Left kidney (tissue), 2 donors: ENCODE data around the gene TRIM15. TPM values are rescaled to one million over a fixed set of nuclear protein-coding genes. Genes with fewer than 3 reads are reported as not detected.
"Not testable (repeated sequence)": the region's sequence is repeated elsewhere in the genome, so short reads cannot be mapped to it uniquely, and the experiment has no call there.

ENCODE experiments used
- DNase-seq: peaks from one replicate; pipeline ENCODE4 v3.0.0-alpha.2; 2013
- polyA plus RNA-seq: library from polyadenylated mRNA; unstranded; fragments of 120-200 nt; gene quantifications from one replicate; pipeline ENCODE4 v1.2.1, GENCODE V29; 2013; ENCODE audit not compliant: insufficient read length

The TRIM15 gene
- polyA plus RNA-seq, 1 donor: 0.08 TPM

DNA sequence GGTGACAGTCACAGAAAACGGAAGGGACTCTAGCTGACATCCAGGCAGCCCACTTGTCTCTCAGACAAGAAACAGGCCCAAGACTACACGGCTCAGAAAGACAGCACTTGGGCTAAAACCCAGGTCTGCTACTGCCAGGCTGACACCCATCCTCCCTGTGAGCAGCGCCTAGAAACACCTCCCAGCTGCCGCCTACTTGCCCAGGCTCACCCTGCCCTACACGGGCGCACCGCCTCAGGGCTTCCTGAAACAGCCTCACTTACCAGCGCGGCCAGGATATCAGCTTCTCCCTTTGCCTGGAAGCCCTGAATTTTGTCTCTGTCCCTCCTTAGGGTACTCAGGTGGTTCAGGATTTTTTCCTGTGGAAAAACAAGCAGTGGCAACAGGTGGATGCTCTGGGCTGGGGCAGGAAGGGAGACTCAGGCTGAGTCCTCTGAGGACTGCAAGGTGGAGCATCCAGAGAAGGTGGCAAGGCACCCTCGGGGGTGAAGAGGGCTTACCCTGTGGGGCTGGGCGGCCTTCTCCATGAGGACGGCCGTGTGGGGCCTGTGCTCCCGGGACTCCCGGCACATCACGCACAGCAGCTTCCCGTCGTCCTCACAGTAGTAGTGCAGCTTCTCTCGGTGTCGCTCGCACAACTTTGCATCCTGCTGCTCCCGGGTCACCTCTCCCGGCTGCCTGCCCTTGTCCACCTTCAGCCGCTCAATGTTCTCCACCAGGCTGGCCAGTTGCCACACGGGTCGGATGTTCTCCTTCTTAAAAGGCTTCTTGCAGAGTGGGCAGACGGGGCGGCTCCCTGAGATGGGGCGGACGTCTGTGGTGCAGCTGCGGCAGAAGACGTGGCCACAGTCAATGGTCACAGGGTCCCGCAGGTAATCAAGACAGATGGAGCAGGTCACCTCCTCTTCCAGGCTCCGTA is 35.1 kb downstream of the TRIM15 start:
- DNase-seq: no peak

DNA sequence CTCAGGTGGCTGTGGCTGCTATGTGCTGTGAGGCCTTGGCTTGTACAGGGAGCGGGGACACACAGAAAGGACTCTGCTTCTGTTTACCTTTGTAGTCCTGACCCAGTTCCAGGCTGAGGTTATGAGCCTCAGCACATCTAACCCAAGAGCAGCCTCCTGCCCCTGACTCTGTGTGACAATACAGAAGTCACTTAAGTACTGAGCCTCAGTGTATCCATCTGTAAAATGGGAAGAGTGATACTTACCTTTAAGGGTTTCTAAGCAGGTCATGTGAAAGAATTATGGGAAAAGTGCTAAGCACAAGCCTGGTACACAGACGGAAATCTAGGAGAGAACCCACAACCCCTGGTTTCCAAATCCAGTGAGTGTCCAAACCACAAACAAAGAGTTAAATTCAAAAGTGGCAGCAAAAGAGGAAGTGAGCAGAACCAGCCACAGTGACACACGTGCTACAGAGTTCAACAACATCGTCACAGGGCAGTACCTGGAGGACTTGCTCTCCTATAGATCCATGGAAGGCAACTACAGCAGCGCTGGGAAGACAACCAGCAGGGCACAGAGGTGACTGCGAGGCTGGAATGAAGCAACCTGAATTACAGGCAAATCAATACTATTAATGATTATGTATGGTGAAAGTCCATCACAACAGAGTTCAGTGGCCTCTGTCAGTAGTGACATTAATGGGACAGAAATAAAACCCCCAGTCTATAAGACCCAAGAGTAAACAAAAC is 37.4 kb downstream of the TRIM15 start:
- no peak for DNase-seq

DNA sequence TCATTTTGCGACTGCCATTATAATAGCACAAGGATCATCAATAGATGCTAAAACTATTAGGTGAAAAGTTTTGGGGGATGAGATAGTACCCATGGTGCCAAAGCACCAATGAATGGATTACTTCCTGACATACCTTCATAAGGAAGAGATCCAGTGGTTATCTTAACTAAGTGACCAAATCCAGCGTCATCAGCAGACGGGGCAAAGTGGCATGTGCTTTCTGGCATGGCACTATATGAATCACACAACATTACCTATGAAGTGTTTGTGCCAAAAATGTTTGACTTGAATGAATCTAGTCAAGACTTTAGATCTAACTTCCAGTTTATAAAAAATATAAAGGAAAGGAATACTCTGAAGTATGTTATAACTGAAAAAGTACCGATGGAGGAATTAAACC is 39.0 kb downstream of the TRIM15 start:
- no peak for DNase-seq

DNA sequence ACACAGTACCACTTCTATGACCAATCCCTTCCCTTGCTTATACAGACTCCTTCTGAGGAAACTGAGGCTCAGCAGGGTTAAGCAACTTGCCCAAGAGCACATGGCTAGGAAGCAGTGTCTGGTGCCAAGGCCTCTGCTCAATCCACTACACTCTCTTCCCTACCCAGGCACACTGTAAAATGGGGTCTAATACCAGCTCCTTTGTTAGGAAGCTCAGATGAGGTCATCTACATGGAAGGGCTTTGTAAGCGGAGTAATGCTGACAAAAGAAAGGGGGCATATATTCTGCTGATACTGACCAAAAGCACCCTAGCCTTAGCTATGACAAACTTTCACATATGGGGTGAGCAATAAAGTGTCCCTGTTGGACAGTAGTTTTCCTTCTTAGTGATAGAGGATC is 40.8 kb downstream of the TRIM15 start:
- no peak for DNase-seq

DNA sequence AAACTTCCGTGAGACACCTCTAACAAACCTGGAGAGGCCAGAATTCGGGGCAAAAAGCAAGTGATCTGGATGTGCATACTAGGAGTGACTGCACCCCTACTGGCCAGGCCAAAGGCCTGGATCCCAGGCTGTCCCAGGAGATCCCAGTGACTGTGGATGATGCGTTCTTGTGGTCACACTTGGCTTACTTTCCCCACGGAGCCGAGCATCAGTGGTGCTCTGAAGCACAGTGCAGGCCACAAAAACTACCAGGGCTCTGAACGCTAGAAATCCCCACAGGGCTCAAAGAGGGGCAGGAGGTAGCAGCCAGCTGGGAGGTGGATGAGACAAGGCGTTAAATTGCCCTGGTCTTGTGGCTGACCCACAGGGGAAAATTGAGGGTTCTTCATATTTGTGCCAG is 42.8 kb downstream of the TRIM15 start:
- no peak for DNase-seq

DNA sequence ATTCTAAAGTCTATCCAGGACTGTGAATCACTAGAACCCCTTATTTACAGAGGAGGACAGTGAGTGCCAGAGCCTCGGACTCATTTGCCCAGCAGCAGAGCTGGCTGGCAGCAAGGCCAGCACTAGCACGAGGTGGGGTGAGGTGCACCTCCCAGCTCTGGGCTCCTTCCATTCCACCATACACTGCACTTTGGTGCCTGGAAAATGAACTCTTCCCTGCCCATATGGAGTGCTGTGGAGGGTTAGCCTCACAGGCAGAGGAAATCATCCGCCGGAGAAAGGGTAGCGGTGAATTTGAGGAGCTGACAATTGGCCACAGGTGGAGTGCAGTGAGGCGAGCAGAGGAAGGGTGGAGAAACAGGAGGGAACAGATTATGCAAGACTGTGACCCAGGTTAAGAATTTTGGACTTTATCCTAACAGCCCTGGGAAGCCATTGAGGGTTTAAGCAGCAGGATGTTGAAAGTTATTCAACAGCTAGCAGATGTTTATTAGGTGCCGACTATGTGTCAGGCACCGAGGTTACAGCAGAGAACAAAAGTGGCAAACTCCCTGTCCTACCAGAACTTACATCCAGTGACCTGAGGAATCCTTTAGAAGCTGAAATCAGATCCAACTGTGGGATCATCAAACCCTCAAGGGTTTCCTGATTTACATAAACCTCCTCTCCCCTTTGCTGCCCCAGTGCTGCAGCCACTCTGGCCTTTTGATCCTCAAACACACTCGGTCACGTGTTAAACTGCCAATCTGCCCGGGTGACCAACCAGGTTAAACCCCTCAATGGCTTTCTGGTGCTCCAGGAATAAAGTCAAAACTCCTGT is 43.7 kb downstream of the TRIM15 start:
- peak; percentile 27 for DNase-seq

DNA sequence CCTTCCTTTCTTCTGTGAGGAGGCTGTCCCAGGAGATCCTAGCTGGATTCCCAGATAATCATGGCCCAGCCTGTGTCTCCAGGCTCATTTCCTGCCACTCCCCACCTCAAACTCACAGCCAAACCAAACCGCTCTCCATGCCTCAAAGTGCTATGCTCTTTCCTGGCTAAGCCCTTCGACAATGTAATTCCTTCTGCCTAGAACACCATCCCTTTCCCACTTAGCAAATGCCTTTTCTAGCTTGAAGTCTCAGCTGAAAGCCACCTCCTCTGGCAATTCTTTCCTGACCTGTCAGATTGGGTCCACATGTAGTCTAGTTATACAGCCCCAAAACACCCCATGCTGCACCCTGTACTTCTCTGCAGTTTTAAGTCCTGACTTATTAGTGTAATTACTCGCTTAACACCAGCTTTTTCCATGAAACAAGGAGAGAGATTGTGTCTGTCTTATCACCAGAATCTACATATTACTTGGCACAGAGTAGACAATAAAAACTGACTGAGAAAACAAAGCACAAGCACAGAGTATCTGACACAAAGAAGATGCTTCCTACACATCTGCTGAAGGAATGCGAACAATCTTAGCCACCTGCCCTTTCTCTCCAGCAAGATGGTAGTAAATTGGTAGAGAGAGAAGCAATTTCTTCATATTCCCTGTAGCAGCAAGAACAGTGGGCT is 44.4 kb downstream of the TRIM15 start:
- DNase-seq: no peak

DNA sequence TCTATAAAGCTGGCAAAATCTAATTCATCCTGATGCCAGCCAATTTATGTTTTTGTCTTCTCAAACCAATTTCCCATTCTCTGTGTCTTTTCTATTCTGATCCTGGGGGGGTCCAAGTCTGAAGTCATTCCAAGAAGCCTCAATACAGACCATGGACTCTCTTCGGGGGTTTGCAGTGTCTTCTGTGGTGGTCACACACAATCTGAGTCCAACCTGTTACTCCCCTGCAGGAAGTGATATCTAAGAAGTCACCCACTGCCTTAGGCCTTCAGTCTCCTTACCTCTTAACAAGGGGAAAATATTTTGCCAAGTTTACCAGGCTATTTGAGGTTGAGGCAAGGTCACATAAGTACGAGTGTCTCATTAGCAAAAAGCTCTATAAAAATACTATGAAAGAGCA is 48.0 kb downstream of the TRIM15 start:
- no peak for DNase-seq

DNA sequence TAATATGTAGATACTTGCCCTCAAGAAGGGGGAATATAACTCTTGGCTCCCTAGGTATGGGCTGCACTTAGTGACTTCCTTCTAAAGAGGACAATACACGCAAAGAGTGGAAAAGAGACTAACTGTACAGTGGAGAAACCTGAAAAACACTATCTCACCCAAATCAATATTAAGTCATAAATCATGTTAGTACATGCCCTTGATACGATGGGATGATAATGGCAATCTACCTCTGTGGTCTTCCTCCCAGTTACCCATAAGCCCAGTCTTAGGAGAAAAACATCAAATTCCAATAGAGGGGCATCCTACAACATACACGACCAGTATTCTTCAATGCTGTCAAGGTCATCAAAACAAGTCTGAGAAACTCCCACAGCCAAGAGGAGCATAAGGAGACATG is 48.6 kb downstream of the TRIM15 start:
- DNase-seq: no peak

DNA sequence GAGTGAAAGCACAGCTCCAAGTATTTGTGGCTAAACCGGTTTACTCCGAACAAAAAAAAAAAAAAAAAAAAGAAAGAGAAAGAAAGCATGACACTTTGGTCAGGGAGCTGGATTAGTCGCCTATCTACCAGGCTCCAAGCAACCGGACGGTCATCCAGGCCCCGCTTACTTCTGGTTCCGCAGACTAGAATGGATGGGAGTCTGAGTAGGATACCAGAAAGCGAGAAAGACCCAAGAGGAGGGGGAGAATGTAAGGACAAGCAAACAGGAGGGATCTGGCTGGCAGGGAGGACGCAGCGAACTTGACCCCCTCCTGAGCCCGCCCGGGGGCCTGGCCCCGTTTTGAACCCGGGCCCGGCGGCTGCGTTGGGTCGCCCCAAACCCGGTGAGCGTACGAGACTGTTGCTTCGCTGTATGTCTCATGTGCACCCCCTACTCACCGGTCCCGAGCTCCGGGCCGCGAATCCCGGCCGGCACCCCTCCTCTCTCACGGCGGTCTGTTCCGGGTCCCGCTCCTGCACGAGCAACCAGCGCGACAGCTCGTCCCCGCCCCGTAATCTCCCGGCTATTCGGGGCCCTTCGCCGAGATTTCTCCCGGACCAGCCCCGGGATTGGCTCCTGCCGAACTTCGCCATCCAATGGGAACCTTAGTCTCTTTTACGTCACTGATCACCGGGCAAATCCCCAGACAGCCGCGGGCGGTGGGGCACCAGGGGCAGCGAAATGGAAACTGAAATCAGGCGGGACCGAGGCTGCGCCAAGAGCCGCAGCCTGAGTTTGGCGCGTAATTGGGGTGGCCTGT is 49.7 kb downstream of the TRIM15 start, which contains the start of gene TRIM26:
Gene TRIM26 (minus strand): TSS at position 542 of the 802 bp plus-strand sequence. CDS start 14,303 bp downstream, outside the sequence.
- peak; percentile 96 for DNase-seq

DNA sequence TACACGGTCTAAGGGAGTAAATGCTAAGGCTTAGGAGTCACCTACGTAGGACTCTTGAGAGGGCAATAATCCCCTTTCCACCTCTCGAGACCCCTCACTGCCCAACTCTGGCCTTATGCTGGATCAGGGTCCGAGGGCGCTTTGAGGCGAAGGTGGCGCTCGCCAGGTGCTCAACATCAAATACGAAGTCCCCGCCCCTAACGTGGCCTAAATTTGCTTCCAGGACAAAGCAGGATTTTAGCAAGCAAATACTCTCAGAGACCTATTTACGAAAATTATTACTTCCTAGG is 50.3 kb downstream of the TRIM15 start:
- no peak for DNase-seq

DNA sequence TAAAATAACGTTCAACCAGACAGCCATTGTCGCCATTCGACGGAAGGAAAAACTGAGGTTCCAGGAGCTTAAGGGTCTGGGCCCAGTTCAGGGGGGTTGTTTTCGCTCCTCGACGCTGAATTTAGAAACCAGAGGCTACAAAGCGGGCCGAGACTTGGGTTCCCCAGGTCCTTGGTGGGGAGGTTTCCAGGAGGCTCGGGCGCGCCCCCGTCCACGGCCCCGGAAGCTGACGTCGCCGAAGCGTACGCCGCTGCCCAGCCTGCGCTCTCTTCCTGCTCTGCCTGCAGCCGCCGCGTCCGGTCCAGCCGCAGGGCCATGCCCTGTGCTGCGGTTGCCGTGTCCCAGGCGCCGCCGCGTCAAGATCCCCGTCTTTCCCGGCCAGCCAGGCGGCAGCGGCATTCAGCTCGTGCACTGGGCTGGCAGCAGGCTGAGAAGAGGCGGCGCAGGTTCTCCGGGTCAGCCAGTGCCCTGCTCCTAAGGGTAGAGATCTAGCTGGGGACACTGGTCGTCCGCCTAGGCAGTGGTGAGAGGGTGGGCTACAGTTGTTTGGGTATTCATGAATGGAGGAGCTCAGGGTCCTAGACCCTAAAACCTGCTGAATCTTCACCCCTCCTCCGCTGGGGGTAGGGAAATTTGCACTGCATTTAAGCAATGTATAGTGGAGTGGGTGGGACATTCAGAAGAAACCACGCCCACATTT is 50.8 kb downstream of the TRIM15 start:
- peak; percentile 63 for DNase-seq

DNA sequence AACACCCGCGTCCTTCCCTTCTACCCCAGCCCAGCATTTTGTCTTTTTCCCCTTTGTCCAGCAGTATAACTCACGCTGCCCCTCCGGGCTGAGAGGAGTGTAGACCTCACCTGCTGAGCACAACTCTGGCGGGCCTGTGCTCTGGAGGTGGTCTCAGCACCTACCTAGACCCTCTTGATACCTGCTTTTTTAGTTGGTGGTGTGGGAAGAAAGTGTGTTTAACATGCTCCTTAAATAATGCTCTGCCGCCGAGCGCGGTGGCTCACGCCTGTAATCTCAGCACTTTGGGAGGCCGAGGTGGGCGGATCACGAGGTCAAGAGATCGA is 51.3 kb downstream of the TRIM15 start:
- no peak for DNase-seq

DNA sequence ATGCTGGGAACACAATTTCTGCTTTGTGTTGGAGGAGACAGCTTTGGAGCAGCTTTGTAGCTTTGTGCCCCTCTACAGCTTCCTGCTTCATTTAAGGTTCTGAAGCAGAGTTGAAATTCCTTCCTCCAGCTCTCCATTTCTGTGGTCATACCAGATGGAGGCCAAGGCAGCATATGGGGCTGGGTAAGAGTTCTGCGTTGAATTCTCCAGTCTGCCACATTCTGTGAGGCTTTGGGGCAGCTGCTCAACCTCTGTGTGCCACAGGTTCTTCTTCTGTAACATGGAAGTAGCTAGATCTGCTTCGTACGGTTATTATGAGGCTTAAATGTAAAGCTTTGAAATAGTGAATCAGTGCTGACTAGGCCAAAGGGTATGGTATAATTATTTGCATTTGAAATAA is 52.8 kb downstream of the TRIM15 start:
- no peak for DNase-seq

DNA sequence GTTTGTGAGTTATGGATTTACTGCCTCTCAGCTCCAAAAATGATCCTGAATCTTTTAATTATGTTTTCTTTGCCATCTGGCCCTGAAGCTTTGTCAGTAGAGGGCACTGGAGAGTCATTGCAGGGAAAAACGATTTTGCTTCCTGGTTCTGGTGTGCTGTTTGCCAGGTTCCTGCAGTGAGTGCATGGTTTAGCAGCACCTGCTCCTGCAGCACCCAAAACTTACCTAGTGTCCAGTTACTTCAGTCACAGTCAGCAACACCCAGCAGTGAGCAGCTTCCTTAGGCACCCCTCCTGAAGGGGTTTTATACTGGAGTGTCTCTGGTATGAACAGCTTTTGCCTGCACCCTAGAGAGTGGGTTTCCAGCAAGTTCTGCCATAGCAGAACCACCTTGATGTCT is 55.9 kb downstream of the TRIM15 start:
- DNase-seq: peak; percentile 39

DNA sequence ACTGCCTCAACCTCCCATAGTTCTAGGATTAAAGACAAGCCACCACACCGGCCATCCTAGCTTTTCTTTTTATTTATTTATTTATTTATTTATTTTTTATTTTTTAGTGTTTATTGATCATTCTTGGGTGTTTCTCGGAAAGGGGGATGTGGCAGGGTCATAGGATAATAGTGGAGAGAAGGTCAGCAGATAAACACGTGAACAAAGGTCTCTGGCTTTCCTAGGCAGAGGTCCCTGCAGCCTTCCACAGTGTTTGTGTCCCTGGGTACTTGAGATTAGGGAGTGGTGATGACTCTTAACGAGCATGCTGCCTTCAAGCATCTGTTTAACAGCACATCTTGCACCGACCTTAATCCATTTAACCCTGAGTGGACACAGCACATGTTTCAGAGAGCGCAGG is 58.0 kb downstream of the TRIM15 start:
- not testable (repeated sequence) for DNase-seq

DNA sequence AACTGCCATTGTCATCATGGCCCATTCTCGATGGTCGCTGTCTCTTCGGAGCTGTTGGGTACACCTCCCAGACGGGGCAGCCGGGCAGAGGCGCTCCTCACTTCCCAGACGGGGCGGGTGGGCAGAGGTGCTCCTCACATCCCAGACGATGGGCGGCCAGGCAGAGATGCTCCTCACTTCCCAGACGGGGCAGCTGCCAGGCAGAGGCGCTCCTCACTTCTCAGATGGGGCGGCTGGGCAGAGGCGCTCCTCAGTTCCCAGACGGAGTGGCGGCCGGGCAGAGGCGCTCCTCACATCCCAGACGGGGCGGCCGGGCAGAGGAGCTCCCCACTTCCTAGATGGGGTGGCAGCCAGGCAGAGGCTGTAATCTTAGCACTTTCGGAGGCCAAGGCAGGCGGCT is 58.6 kb downstream of the TRIM15 start:
- DNase-seq: not testable (repeated sequence)
